K562 (cell line): ENCODE measurements around the gene RCSD1. TPM values are rescaled to one million over a fixed set of nuclear protein-coding genes. Genes with fewer than 3 reads are reported as not detected.

Source experiments
- BCLAF1 ChIP-seq, 2 experiments: fragments of 450-650 bp in 1 of 2; IDR thresholded peaks; 2 replicates each; pipeline ENCODE4 v1.6.1; 2011 to 2017; ENCODE audit warnings: low read depth in 2 of 2, antibody characterized with exemption in 1 of 2, borderline replicate concordance in 1 of 2, low read length in 1 of 2, mild to moderate bottlenecking in 1 of 2, mixed read lengths in 1 of 2; ENCODE audit not compliant: control insufficient read depth in 1 of 2
- CEBPG ChIP-seq, 3 experiments: fragments of 200-800 bp in 1 of 3; sonication (Bioruptor generic) in 1 of 3; sonication (generic) in 1 of 3; formaldehyde crosslinking in 1 of 3; IDR thresholded peaks in 2 of 3; conservative IDR thresholded peaks in 1 of 3; 2 replicates each; pipeline versions ENCODE4 v1.6.1 to v1.8.0; 2016 to 2022; ENCODE audit warnings: missing compliant biosample characterization in 2 of 3, missing genetic modification characterization in 2 of 3, mild to moderate bottlenecking in 1 of 3, missing genetic modification reagents in 1 of 3
- FOXJ3 ChIP-seq: sonication (generic); formaldehyde crosslinking; IDR thresholded peaks from 2 replicates; pipeline ENCODE4 v1.4.0; 2020; ENCODE audit warnings: mild to moderate bottlenecking, missing genetic modification reagents
- MEF2A ChIP-seq: IDR thresholded peaks from 2 replicates; pipeline ENCODE4 v1.6.1; 2011; ENCODE audit warnings: low read depth, mild to moderate bottlenecking, low read length, moderate library complexity; ENCODE audit not compliant: control insufficient read depth
- MLLT1 ChIP-seq, 2 experiments: fragments of 450-650 bp; IDR thresholded peaks; 2 replicates each; pipeline ENCODE4 v1.6.1; 2016
- MYC ChIP-seq, 2 experiments: fragments of 250-450 bp in 1 of 2; sonication (Bioruptor Pico) in 1 of 2; IDR thresholded peaks; 2 replicates each; pipeline versions ENCODE4 v1.5.1 to v1.6.1; 2012 to 2021; ENCODE audit warnings: low read depth in 2 of 2, borderline replicate concordance in 1 of 2, improper control_type of control experiment in 1 of 2, low read length in 1 of 2, mild to moderate bottlenecking in 1 of 2, moderate library complexity in 1 of 2
- NFATC3 ChIP-seq: fragments of 450-650 bp; IDR thresholded peaks from 2 replicates; pipeline ENCODE4 v1.6.1; 2017; ENCODE audit warnings: mild to moderate bottlenecking
- RHOXF2B ChIP-seq: fragments of 250-450 bp; sonication (Bioruptor Pico); conservative IDR thresholded peaks from 2 replicates; pipeline ENCODE4 v1.5.1; 2021
- TAF7 ChIP-seq: fragments of 450-650 bp; IDR thresholded peaks from 2 replicates; pipeline ENCODE4 v1.6.1; 2016; ENCODE audit warnings: missing genetic modification characterization, missing compliant biosample characterization
- TCF3 ChIP-seq: sonication (generic); formaldehyde crosslinking; IDR thresholded peaks from 2 replicates; pipeline ENCODE4 v1.4.0; 2020; ENCODE audit warnings: mild to moderate bottlenecking, missing genetic modification reagents
- VEZF1 ChIP-seq: fragments of 200-800 bp; sonication (Bioruptor generic); IDR thresholded peaks from 2 replicates; pipeline ENCODE4 v1.6.1; 2017; ENCODE audit warnings: missing genetic modification characterization, missing compliant biosample characterization
- ZZZ3 ChIP-seq: fragments of 450-650 bp; IDR thresholded peaks from 2 replicates; pipeline ENCODE4 v1.6.1; 2016; ENCODE audit warnings: antibody characterized with exemption, mild to moderate bottlenecking, moderate library complexity
- polyA plus RNA-seq, 8 experiments: library from polyadenylated mRNA; depleted of rRNA in 4 of 8; stranded (reverse) in 5 of 8; unstranded in 3 of 8; fragments of >200 nt; fragmentation: Nextera tagmentation in 2 of 8; fragmentation: Illumina TruSeq in 1 of 8; extraction: Ambion mirVana in 2 of 8; extraction: Trizol in 1 of 8; gene quantifications; 2 replicates each; pipeline versions ENCODE4 v1.2.1 to v1.2.3, GENCODE V29; 2011 to 2014; ENCODE audit warnings: inconsistent platforms in 1 of 8, missing spikeins in 1 of 8
- total RNA-seq, 7 experiments: library from RNA; depleted of rRNA in 6 of 7; stranded (reverse); fragments of >200 nt in 6 of 7; fragmentation: Illumina TruSeq in 2 of 7; extraction: Trizol in 2 of 7; gene quantifications; 2 replicates each; pipeline versions ENCODE4 v1.2.1 to v1.2.3, GENCODE V29; 2011 to 2021; ENCODE audit warnings: low replicate concordance in 1 of 7
- TF ChIP-seq, protein P1 (sequence below): sonication (generic); formaldehyde crosslinking; IDR thresholded peaks from 2 replicates; pipeline ENCODE4 v1.8.0; 2023; ENCODE audit warnings: mild to moderate bottlenecking, missing genetic modification reagents

RCSD1 gene
- total and polyA plus RNA-seq, 9 of the 15 experiments (the other 6 are each of a cell fraction or from before 2014, with no cell fraction given), result 7.8 to 69.8 (median 45.3) TPM

GRCh38 chr1:167630568-167631385 is 745 bp downstream of the RCSD1 start (continued):
- no peak for TF ChIP-seq BCLAF1 (IDR thresholded peaks at IDR 0.05; ENCODE audit: borderline replicate concordance in 1 of 2, control insufficient read depth in 1 of 2, low read depth in 2 of 2, low read length in 1 of 2)
- no peak for TF ChIP-seq TAF7 (tag)
- TF ChIP-seq RHOXF2B (CRISPR knock-in tag), result no peak
- TF ChIP-seq NFATC3, result no peak
- TF ChIP-seq, protein P1, sequence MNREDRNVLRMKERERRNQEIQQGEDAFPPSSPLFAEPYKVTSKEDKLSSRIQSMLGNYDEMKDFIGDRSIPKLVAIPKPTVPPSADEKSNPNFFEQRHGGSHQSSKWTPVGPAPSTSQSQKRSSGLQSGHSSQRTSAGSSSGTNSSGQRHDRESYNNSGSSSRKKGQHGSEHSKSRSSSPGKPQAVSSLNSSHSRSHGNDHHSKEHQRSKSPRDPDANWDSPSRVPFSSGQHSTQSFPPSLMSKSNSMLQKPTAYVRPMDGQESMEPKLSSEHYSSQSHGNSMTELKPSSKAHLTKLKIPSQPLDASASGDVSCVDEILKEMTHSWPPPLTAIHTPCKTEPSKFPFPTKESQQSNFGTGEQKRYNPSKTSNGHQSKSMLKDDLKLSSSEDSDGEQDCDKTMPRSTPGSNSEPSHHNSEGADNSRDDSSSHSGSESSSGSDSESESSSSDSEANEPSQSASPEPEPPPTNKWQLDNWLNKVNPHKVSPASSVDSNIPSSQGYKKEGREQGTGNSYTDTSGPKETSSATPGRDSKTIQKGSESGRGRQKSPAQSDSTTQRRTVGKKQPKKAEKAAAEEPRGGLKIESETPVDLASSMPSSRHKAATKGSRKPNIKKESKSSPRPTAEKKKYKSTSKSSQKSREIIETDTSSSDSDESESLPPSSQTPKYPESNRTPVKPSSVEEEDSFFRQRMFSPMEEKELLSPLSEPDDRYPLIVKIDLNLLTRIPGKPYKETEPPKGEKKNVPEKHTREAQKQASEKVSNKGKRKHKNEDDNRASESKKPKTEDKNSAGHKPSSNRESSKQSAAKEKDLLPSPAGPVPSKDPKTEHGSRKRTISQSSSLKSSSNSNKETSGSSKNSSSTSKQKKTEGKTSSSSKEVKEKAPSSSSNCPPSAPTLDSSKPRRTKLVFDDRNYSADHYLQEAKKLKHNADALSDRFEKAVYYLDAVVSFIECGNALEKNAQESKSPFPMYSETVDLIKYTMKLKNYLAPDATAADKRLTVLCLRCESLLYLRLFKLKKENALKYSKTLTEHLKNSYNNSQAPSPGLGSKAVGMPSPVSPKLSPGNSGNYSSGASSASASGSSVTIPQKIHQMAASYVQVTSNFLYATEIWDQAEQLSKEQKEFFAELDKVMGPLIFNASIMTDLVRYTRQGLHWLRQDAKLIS (CRISPR knock-in tag), result no peak
- 0 out of 4 replicates have a peak, but pooled peaks of 1 of the 2 experiments have one; percentile 69 for TF ChIP-seq MLLT1 (IDR thresholded peaks at IDR 0.05)
- no peak for TF ChIP-seq TCF3
- no peak for TF ChIP-seq VEZF1 (CRISPR knock-in tag)
- TF ChIP-seq MEF2A, result 0 out of 2 replicates have a peak, but pooled peaks have one; percentile 2
- TF ChIP-seq FOXJ3, result no peak
- TF ChIP-seq ZZZ3, result no peak
- TF ChIP-seq CEBPG (CRISPR knock-in tag; IDR thresholded peaks at IDR 0.05), result no peak
- no peak for TF ChIP-seq CEBPG (tag; conservative IDR thresholded peaks at IDR 0.05 in 1 of 2, IDR thresholded peaks at IDR 0.05 in 1 of 2)
- no peak for TF ChIP-seq MYC (IDR thresholded peaks at IDR 0.05; ENCODE audit: low read depth, low read length)
- TF ChIP-seq MYC (CRISPR knock-in tag; IDR thresholded peaks at IDR 0.05; ENCODE audit: borderline replicate concordance, low read depth), result no peak
